22Rv1 (cell line): ENCODE data around the gene ERMP1.

Experiments
- CTCF ChIP-seq: fragments of 450-650 bp; IDR thresholded peaks from 2 replicates; pipeline ENCODE4 v1.5.1; 2017; ENCODE audit warnings: mild to moderate bottlenecking
- ZFX ChIP-seq: fragments of 450-650 bp; IDR thresholded peaks from 2 replicates; pipeline ENCODE4 v1.6.1; 2017; ENCODE audit warnings: antibody characterized with exemption, borderline replicate concordance

- TF ChIP-seq CTCF (no peak), ZFX (no peak)
Observed at GRCh38 chr9:5796298-5796697, 36.6 kb downstream of the ERMP1 start.
